DMS53 treated with DMSO at 0.1 percent for 48 hours (cell line): Measurements from ENCODE around the gene MMD2.
"Not testable (repeated sequence)": the region's sequence is repeated elsewhere in the genome, so short reads cannot be mapped to it uniquely, and the experiment has no call there.

Experiments
- DNase-seq: peaks from one replicate; lab custom pipeline; 2025; ENCODE audit not compliant: unreplicated experiment; lab: John Stamatoyannopoulos, UW

Gene MMD2

GRCh38 chr7:4894482-4894881, 64.5 kb downstream of the MMD2 start:
- no peak for DNase-seq

DNA sequence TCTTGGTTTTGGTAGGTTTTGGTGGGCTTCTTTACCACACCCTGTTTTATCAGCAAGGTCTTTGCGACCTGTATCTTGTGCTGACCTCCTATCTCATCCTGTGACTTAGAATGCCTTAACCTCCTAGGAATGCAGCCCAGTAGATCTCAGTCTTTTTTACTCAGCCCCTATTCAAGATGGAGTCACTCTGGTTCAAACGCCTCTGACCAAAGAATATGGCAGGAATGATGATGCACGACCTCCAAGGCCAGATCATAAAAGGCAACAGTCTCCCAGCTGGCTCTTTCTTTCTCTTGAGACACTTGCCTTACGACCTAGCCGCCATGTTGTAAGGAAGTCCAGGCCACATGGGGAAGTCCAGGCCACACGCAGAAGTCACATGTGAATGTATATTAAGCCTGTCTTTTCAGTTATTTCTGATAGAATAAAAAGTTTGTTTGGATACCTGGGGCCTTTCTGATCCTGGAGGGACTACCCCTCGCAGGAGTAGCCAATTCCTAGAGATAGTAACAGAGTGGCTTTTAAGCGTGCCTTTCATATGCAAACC, 65.0 kb downstream of the MMD2 start:
- DNase-seq = no peak

DNA sequence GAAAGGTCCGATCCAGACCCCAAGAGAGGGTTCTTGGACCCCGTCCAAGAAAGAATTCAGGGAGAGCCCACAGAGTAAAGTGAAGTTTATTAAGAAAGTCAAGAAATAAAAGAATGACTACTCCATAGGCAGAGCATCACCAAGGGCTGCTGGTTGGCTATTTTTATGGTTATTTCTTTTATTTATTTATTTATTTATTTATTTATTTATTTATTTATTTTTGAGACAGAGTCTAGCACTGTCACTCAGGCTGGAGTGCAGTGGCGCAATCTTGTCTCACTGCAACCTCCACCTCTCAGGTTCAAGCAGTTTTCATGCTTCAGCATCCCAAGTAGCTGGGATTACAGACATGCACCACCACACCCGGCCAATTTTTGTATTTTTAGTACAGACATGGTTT, 65.8 kb downstream of the MMD2 start:
- DNase-seq = not testable (repeated sequence)

DNA sequence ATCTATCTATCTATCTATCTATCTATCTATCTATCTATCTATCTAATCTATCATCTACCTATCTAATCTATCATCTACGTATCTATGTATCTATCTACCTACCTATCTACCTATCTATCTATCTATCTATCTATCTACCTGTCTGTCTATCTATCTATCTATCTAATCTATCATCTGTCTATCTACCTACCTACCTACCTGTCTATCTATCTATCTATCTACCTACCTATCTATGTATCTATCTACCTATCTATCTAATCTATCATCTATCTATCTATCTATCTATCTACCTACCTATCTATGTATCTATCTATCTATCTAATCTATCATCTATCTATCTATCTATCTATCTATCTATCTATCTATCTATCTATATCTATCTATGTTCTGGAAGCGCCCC, 67.5 kb downstream of the MMD2 start:
- DNase-seq = not testable (repeated sequence)

- no peak for DNase-seq
These were observed 69.3 kb downstream of the MMD2 start for GRCh38 chr7:4889682-4890081.

DNA sequence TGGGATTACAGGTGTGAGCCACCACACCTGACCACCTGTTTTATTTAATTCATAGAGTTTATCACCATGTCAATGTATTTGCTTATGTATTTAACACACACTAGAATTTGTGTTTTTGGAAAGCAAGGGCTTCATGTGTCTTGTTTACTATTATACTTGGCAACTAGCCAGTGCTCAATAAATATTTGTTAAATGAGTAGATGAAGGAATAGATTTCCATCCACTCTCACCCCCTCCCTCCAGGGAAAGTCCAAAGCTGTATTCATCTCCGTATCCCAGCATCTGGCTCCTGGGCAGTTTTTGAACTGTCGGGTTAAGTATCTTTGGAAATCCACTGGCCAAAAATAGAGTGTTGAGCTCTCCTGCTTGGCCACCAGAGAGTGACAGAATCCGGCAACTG, 70.8 kb downstream of the MMD2 start:
- DNase-seq = peak; percentile 46

- DNase-seq = no peak
These were observed 72.3 kb downstream of the MMD2 start for GRCh38 chr7:4886671-4887070.

- no peak for DNase-seq
These were observed 73.6 kb downstream of the MMD2 start for GRCh38 chr7:4885317-4885807.

GRCh38 chr7:4884164-4884563, 74.8 kb downstream of the MMD2 start:
- DNase-seq = no peak

GRCh38 chr7:4883372-4884144, 75.4 kb downstream of the MMD2 start, which contains the start of gene RADIL:
RADIL (minus strand) TSS chr7:4883716; CDS start chr7:4878139, 5,577 bp downstream.
- DNase-seq = peak; percentile 61

DNA sequence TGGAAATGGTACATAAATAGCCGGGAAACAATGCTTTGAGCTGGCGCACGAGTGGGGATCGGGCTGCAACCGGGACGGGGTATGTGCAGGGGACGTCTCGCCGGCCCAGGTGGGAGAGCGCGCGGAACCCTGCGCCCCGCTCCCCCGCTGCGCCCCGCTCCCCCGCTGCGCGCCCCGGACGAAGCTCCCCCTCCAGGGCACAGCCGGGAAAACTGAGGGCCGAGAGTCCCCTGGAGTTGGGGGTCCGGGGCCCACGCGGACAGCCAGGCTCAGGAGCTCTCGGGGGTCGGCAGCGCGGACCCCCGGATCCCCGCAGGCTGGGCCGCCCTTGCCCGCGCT, 76.0 kb downstream of the MMD2 start:
- DNase-seq = no peak

- no peak for DNase-seq
These were observed 76.6 kb downstream of the MMD2 start for GRCh38 chr7:4882169-4883032.

DNA sequence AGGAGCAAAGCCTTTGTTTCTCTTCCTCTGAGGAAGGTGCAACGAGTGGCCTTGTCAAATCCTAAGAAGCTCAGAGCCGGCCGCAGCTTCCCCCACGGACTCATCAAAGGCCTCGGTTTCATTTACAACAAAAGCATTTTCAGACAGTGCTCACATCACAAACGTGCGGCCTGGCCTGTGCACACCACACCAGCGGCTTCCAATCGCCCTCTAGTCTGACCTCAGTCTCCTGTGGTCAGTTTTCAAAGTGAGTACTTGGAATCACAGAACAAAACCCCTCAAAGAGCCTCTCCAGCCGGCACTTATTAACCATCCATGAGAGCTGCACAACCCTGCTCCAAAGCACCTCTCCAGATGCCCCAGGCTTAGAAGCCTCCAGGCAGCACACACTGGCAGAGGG, 78.8 kb downstream of the MMD2 start:
- DNase-seq = no peak

- DNase-seq = no peak
These were observed 79.4 kb downstream of the MMD2 start for GRCh38 chr7:4879396-4880081.

- no peak for DNase-seq
These were observed 80.4 kb downstream of the MMD2 start for GRCh38 chr7:4878336-4879335.

GRCh38 chr7:4876586-4876985, 82.4 kb downstream of the MMD2 start:
- DNase-seq = no peak

DNA sequence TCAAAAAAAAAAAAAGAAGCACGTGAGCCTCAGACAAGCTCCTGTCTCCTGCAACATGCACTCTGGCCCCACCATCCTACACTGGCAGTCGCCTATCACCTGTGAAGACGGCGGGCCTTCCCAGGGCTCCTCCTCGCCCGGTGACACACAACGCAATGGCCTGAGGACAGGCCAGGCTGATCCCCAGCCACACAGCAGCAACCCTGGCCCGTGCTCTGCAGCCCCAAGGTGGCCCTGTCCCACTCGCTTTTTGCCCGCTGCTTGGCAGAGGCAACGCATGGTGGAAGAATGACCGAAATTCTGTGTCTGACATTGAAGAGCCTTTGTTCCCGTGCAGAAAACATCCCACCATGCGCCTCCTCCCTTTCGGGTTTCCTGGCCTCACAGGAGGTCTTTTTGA, 83.6 kb downstream of the MMD2 start:
- no peak for DNase-seq

- no peak for DNase-seq
These were observed 85.7 kb downstream of the MMD2 start for GRCh38 chr7:4873071-4873944.
